Bronchial epithelial cell (primary cell): ENCODE measurements around the gene ANXA6. TPM values are rescaled to one million over a fixed set of nuclear protein-coding genes. Genes with fewer than 3 reads are reported as not detected.
A peak's percentile ranks its signal among the peaks of the same experiment; 100 is the strongest.

Source experiments
- DNase-seq: peaks from one replicate; pipeline ENCODE4 v3.0.0-alpha.2; 2010; ENCODE audit warnings: low read depth
- FAIRE-seq: peaks from 2 replicates; lab custom pipeline; 2011; peaks lifted over from hg19 to GRCh38; lab: Jason Lieb, UNC
- H3K27me3 ChIP-seq: 2 replicates; pipeline ENCODE4 v1.5.1; 2011; ENCODE audit warnings: low read length; ENCODE audit not compliant: control insufficient read depth, insufficient read depth
- H3K36me3 ChIP-seq: 2 replicates; pipeline ENCODE4 v1.5.1; 2011; ENCODE audit warnings: low read length; ENCODE audit not compliant: control insufficient read depth, insufficient read depth
- H3K4me3 ChIP-seq: 2 replicates; pipeline ENCODE4 v1.5.1; 2011; ENCODE audit warnings: mild to moderate bottlenecking, low read depth, low read length, control low read depth
- total RNA-seq: library from RNA; depleted of rRNA; stranded (reverse); fragments of >200 nt; gene quantifications from 2 replicates; pipeline ENCODE4 v1.2.1, GENCODE V29; 2014
- TF ChIP-seq, protein P1 (sequence below): IDR thresholded peaks from 2 replicates; pipeline ENCODE4 v1.5.1; 2011; ENCODE audit warnings: mild to moderate bottlenecking, moderate library complexity, low read length, control low read depth, inconsistent platforms; ENCODE audit not compliant: insufficient read depth, severe bottlenecking

Gene ANXA6
- total RNA-seq, 1 donor from 2014 or later, result 11.3 TPM

GRCh38 chr5:151115272-151115905, 42.2 kb downstream of the ANXA6 start:
- no peaks in the 10 kb centered on the region for H3K36me3 ChIP-seq
- TF ChIP-seq, protein P1, sequence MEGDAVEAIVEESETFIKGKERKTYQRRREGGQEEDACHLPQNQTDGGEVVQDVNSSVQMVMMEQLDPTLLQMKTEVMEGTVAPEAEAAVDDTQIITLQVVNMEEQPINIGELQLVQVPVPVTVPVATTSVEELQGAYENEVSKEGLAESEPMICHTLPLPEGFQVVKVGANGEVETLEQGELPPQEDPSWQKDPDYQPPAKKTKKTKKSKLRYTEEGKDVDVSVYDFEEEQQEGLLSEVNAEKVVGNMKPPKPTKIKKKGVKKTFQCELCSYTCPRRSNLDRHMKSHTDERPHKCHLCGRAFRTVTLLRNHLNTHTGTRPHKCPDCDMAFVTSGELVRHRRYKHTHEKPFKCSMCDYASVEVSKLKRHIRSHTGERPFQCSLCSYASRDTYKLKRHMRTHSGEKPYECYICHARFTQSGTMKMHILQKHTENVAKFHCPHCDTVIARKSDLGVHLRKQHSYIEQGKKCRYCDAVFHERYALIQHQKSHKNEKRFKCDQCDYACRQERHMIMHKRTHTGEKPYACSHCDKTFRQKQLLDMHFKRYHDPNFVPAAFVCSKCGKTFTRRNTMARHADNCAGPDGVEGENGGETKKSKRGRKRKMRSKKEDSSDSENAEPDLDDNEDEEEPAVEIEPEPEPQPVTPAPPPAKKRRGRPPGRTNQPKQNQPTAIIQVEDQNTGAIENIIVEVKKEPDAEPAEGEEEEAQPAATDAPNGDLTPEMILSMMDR, result peak; percentile 97
- no peak overlapping the region for H3K4me3 ChIP-seq
- H3K27me3 ChIP-seq, result no peaks in the 10 kb centered on the region
- no peak for FAIRE-seq
- peak; percentile 50 for DNase-seq

DNA sequence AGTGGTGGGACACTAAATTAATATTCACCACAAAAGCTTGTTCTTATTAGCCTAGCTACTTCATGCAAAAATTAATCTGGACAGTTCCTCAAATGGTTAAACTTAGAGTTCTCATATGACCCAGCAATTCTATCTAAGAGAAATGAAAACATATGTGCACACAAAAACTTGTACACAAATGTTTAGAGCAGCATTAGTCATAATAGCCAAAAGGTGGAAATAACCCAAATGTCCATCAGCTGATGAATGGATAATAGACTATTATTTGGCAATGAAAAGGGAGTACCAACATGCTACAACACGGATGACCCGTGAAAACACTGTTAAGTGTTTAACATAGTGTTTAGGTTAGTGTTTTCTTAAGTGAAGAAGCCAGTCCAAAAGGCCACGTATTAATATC, 43.9 kb downstream of the ANXA6 start:
- no peaks in the 10 kb centered on the region for H3K36me3 ChIP-seq
- DNase-seq, result no peak
- TF ChIP-seq, protein P1, result no peak
- no peak for FAIRE-seq
- H3K27me3 ChIP-seq, result no peaks in the 10 kb centered on the region
- H3K4me3 ChIP-seq, result no peak overlapping the region

DNA sequence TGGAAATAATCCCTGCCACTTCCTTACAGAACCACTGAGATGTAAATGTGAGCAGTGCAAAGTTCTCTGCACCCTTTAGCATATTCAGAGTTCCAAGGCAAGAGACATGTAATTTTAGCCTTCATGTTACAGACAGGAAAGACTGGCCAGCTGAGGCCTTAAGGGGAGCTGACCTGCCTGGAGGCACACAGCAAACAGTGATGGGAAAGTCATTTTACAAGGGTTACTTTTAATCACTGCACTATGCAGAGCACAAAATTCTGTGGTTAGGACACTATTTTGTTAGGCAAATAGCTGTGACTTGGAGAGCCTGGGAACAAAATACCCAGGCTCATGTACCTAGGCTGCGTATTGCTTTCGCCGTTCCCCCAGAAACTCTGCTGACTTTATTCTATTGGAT, 46.6 kb downstream of the ANXA6 start:
- no peak for FAIRE-seq
- Histone ChIP-seq H3K27me3 (no peaks in the 10 kb centered on the region), H3K36me3 (no peaks in the 10 kb centered on the region), H3K4me3 (no peak overlapping the region)
- TF ChIP-seq, protein P1, result no peak
- DNase-seq, result no peak

DNA sequence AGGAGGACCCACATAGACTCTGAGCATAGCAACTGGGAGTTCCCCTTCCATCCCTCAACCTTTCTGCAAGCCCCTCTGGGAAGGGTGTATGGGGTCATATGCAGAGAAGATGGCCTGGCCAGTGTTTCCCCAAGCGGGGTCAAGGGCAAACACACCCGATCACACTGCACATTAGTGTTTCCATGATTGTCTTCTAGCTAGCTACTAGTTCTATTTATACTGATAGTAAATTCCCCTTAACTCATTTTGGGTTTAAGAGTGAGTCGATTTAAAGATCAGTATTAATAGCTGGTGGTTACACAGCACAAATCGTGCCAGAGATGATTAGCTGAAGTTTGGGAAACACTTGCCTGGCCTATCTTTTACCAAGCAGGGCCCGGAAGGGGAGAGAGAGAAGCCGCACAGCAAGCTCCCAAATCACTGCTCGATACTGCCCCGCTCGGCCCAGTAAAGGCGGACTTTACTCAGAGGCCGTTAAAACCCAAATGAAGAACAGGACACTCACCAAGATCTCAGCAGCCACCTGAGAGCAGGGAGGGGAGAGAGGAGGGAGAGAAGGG, 47.4 kb downstream of the ANXA6 start:
- TF ChIP-seq, protein P1, result no peak
- H3K27me3 ChIP-seq, result no peaks in the 10 kb centered on the region
- no peak for DNase-seq
- no peak overlapping the region for H3K4me3 ChIP-seq
- no peaks in the 10 kb centered on the region for H3K36me3 ChIP-seq
- FAIRE-seq, result no peak

DNA sequence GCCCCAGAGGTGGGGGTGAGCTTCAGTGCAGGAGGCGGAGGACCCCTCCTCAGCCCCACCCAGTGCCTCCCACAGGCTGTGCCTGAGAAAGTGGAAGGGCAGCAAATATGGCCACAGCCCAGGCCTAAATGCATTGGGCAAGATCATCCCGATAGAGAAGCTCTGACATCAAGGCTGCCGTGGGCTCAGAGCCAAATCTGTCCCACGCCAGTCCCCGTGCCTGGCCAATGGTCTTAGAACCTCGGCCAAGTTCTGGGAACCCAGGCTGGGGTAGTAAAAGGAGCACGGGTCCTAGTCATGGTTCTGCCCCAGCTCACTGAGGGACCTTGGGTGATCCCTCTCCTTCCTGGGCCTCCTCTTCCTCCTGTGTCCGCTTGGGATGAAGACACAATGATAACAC, 49.0 kb downstream of the ANXA6 start:
- TF ChIP-seq, protein P1, result no peak
- H3K27me3 ChIP-seq, result no peaks in the 10 kb centered on the region
- DNase-seq (no peak), FAIRE-seq (no peak)
- no peak overlapping the region for H3K4me3 ChIP-seq
- no peaks in the 10 kb centered on the region for H3K36me3 ChIP-seq
